RWPE2 (cell line): ENCODE measurements around the gene ANO2.

ENCODE experiments used
- ATAC-seq: fragments of 200-7000 bp; cut with Tn5 transposase; 3 replicates; pipeline ENCODE4 v1.9.1; 2021; ENCODE audit warnings: low read depth
- DNase-seq: peaks from one replicate; pipeline ENCODE4 v3.0.0-alpha.2; 2020; ENCODE audit warnings: low spot score
- H3K27ac ChIP-seq: fragments of 450-650 bp; 2 replicates; pipeline ENCODE4 v1.5.1; 2017; ENCODE audit warnings: mild to moderate bottlenecking; ENCODE audit not compliant: poor library complexity, severe bottlenecking
- H3K27me3 ChIP-seq: fragments of 250-450 bp; sonication (Bioruptor Pico); 2 replicates; pipeline ENCODE4 v1.5.1; 2021; ENCODE audit warnings: mild to moderate bottlenecking, moderate library complexity; ENCODE audit not compliant: insufficient read depth, poor library complexity, severe bottlenecking
- H3K36me3 ChIP-seq: fragments of 250-450 bp; sonication (Bioruptor Pico); 2 replicates; pipeline ENCODE4 v1.5.1; 2020; ENCODE audit warnings: low read depth, mild to moderate bottlenecking, moderate library complexity
- H3K4me1 ChIP-seq: fragments of 250-450 bp; sonication (Bioruptor Pico); 2 replicates; pipeline ENCODE4 v1.5.1; 2021; ENCODE audit warnings: mild to moderate bottlenecking, moderate library complexity; ENCODE audit not compliant: insufficient read depth, poor library complexity, severe bottlenecking
- H3K4me3 ChIP-seq: fragments of 250-450 bp; sonication (Bioruptor Pico); 2 replicates; pipeline ENCODE4 v1.5.1; 2021; ENCODE audit warnings: mild to moderate bottlenecking, moderate library complexity; ENCODE audit not compliant: severe bottlenecking
- H3K9me3 ChIP-seq: fragments of 250-450 bp; sonication (Bioruptor Pico); 2 replicates; pipeline ENCODE4 v1.5.1; 2021; ENCODE audit warnings: mild to moderate bottlenecking, moderate library complexity; ENCODE audit not compliant: severe bottlenecking
- CTCF ChIP-seq: fragments of 450-650 bp; IDR thresholded peaks from one replicate; pipeline ENCODE4 v1.5.1; 2017; ENCODE audit warnings: mild to moderate bottlenecking, moderate library complexity; ENCODE audit not compliant: poor library complexity, severe bottlenecking

The ANO2 gene

DNA sequence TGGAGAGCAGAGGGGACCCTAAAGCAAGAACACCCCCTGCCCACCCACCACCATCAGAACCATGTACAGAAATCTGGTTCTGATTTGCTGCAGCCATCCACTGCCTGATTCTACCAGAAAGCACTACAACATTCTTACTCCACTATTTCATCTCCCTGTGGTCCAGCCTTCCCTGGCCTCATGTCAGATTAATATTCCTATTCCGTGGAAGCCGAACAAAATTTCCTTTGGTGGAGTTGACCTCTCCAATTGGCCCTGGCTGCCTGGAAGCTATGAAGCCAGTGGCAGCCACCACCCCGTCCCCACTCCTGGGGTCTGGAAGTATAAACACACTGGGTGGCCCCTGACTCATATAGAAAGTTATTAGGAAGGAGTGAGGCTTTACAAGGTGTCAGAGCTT lies 60.2 kb downstream of the ANO2 start:
- TF ChIP-seq CTCF, result no peak
- ATAC-seq, result no peak
- Histone ChIP-seq H3K27me3 (peaks cover 5% of the 10 kb centered on the region), H3K9me3 (no peaks in the 10 kb centered on the region), H3K36me3 (no peaks in the 10 kb centered on the region), H3K4me3 (no peak overlapping the region), H3K27ac (no peak overlapping the region), H3K4me1 (no peaks in the 10 kb centered on the region)
- no peak for DNase-seq

DNA sequence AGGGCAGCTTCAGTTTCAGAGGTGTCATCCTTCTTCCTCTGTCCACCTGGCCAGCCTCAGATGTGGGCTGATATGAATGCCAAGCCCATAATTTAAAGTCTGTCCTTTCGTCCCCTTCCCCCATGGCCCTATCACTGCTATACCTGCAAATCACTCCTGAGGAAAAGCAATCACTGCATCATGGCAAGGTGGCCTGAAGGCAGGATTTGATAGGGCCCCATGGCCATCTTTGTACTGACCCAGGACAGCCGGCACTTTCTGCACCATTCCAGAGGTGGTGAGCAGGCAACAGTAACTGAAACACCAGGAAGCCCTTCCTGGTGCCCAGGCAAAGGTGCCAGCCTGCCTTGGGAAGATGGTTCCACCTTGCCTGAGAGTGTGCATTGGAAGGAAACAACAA lies 60.8 kb downstream of the ANO2 start:
- no peaks in the 10 kb centered on the region for H3K4me1 ChIP-seq
- DNase-seq, result no peak
- H3K9me3 ChIP-seq, result no peaks in the 10 kb centered on the region
- H3K27ac ChIP-seq, result no peak overlapping the region
- H3K27me3 ChIP-seq, result peaks cover 5% of the 10 kb centered on the region
- H3K4me3 ChIP-seq, result no peak overlapping the region
- TF ChIP-seq CTCF, result no peak
- no peak for ATAC-seq
- no peaks in the 10 kb centered on the region for H3K36me3 ChIP-seq

DNA sequence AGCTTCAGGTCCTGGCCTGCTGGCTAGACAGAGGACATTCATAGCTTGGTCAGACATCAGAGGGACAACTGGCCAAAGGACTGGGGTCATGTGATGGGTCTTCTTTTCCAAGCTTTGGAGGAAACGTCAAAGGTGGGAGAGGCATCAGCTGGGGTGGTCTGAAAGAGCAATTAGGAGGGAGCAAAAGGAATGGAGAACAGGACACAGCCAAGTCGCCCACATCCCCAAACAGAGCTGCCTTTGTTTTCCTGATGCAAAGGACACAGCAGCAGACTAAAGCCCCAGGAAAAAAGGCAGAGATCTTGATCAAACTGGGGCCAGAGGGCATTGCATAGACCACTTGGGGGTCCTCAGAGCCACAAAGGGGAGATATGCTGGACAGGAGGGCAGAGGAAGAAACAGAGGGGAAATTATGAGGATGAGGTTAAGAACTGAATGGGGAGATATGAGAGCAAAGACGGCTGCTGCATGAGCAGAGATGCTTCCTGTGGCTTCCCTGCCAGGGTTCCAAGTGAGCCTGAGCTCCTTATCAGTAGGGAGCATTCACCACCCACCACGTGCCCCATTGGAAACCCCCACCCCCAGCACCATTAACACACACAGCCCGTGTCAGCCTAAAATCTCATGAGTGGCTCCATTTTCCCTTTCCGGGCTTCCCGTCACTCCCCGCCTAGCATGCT lies 62.4 kb downstream of the ANO2 start:
- no peak for TF ChIP-seq CTCF
- H3K27me3 ChIP-seq, result peaks cover 5% of the 10 kb centered on the region
- H3K4me3 ChIP-seq, result no peak overlapping the region

GRCh38 chr12:5881666-5882065 lies 63.4 kb downstream of the ANO2 start:
- TF ChIP-seq CTCF, result no peak
- no peaks in the 10 kb centered on the region for H3K4me1 ChIP-seq
- peaks cover under 1% of the 10 kb centered on the region for H3K27me3 ChIP-seq
- no peak overlapping the region for H3K27ac ChIP-seq
- no peaks in the 10 kb centered on the region for H3K36me3 ChIP-seq
- no peaks in the 10 kb centered on the region for H3K9me3 ChIP-seq
- DNase-seq (no peak), ATAC-seq (no peak)
- no peak overlapping the region for H3K4me3 ChIP-seq

More for the DNA sequence above, 62.4 kb downstream of the ANO2 start:
- no peaks in the 10 kb centered on the region for H3K4me1 ChIP-seq
- no peak overlapping the region for H3K27ac ChIP-seq
- ATAC-seq, result no peak
- no peaks in the 10 kb centered on the region for H3K36me3 ChIP-seq
- no peak for DNase-seq
- no peaks in the 10 kb centered on the region for H3K9me3 ChIP-seq

DNA sequence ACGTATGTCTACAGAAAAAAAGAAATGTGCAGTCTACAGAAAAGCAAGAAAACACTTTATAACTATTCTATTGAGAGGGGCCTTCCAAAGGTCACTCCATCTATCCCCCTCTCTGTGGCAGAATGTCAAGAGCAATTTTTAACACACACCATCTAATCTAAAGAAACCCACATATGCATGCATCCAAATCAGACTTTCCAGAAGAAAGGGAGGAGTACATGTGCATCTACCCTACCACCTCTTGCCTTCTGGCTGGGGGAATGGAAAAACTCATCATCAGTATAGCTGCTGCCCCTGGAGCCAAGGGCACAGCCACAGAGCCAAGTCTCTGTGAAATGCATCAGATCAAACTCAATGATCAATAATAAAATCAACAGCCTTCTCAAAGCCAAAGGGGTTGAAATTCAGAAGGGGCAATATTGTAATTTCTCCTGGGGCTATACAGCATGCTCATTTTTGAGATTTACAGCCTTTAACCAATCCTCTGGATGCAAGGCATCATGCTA lies 63.9 kb downstream of the ANO2 start:
- ATAC-seq (no peak), DNase-seq (no peak)
- no peaks in the 10 kb centered on the region for H3K4me1 ChIP-seq

More for the DNA sequence above, 63.9 kb downstream of the ANO2 start:
- Histone ChIP-seq H3K27me3 (no peaks in the 10 kb centered on the region), H3K36me3 (no peaks in the 10 kb centered on the region), H3K27ac (no peak overlapping the region), H3K4me3 (no peak overlapping the region), H3K9me3 (no peaks in the 10 kb centered on the region)
- no peak for TF ChIP-seq CTCF
